ENCODE results near the gene BANF2.
"Not testable (repeated sequence)": the region's sequence is repeated elsewhere in the genome, so short reads cannot be mapped to it uniquely, and the experiment has no call there.

BANF2 gene

DNA sequence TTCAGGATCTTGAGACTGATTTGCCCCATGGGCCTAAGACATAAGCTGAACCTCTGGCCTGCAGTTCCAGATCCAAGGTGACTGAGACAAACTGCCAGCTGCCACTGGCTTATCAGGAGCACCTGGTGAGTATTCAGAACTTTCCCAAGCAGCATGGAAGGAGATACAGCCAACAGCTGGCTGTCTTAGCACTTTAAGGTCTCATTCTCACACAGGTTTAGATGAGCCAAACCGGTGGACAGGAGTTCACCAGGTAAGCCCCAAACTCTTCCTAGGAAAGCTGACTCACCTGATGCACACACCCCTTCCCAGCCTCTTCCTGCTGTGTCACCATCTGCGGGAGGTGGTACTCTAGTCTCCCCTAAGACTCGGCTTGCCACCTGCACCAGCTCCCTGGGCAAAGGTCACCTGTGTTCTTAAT is at the start of gene BANF2:
Gene BANF2, plus strand, starts transcription at position 36 of the 421 bp plus-strand sequence. CDS start 25,060 bp downstream, outside the sequence.
- DNase-seq (ENCODE audit: low read depth) = no peak

DNA sequence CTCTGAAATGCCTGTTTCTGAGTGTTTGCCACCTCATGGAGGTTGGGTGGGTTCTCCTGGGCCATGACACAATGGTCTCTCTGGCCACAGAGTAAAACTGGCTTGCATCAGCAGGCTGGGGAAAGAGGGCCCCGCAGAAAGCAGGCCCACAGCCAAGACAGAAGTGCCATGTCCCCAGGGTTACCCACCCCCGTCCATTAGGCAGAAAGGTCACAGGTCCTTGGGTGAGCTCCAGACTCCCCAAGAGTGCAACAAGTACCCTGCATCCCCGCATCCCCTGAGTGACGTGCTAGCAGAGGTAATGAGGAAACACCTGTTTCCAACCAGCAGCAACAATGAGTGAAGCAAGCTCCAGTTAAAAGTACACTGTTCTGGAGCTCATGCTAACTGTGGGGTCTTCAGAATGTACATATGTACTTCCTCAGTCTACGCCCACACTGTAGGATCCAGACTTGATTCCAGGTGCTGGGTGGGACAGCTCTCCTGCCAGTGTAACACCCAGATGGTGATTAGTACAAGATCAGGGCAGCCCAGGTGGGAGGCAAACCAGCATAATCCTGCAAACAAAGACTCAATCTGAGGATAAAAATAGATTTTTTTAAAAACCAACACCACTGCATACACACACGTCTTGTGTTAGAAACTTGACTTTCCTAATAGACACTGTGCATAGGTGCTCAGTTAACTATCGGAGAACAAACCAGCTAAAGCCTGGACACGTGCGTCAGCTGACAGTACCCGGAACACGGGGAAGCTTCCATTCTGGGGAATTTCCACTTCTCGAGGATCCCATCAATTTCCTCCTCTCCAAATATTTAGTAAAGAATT is 49.3 kb upstream of the BANF2 start:
- no peak for DNase-seq (ENCODE audit: low read depth)

DNA sequence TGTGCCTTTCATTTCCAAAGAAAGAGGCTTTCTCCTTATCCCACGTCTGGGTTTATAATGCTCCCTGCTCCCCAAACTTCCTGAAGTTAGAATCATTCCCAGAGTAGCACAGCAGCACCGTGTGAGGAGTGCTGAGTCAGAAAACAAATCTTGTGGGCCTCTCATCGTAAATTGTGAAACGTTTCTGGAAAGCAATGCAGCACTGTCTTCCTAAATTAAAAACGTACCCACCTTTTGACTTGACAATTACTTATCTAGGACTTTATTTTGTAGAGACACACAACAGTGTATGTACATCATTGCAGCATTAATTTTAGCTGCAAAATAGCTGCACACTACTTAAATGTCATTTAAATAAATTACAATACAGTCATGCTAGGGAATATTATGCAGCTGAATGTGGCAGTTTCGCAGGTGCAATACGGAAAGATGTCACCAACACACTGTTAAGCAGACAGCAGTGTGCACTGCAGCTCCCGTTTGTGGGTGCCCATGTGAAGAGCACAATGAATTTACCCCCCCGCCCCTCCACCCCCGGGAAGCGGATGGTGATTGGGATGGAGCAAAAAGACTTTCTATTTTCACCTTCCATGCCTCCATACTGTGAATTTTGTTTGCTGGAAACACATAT is 48.5 kb upstream of the BANF2 start:
- no peak for DNase-seq (ENCODE audit: low read depth)

DNA sequence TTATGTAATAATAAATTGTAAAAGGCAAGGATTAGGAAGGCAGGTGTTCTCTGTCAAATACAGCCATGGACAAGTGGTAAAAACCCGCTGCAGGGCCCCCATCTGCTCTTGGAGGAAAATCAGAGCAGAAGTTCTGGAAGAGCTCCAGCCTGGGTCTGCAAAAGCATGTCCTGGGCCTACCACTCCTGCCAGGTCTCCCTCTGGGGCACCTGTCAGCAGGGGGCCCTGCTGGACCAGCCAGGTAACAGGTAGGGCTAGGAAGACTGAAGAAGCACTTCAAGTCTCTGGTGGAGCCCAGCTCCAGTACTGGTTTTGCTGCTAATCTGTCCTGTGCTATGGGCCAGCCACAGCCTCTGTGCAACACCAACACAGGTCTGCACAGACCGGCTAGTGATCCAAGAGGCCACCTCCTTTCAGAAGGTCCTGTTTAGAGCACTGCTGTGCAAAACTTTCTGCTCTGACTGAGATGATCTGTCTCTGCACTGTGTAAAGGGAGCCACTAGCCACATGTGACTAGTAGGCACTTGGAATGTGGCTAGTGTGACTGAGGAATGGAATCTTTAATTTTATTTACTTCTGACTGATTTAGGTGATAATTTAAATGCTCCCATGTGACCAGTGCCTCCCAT is 47.9 kb upstream of the BANF2 start:
- no peak for DNase-seq (ENCODE audit: low read depth)

DNA sequence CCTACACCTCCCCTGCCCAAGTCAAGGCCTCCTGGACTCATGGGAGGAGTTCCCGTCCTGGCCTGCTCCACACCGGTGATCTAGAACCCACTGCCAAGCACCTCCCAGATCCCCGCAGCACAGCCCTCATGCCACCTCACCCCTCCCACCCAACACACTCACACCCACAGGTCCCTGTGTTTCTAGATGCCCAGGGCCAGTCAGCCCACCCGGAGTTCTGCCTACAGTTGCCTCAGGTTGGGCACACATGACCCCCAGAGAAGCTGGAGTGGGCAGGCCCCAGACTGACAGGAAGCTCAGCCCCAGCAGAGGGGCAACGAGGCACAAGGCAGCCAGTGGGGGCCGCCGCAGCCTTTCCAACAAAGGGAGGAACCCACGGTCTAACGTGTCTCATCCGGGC is 47.4 kb upstream of the BANF2 start:
- DNase-seq (ENCODE audit: low read depth) = no peak

DNA sequence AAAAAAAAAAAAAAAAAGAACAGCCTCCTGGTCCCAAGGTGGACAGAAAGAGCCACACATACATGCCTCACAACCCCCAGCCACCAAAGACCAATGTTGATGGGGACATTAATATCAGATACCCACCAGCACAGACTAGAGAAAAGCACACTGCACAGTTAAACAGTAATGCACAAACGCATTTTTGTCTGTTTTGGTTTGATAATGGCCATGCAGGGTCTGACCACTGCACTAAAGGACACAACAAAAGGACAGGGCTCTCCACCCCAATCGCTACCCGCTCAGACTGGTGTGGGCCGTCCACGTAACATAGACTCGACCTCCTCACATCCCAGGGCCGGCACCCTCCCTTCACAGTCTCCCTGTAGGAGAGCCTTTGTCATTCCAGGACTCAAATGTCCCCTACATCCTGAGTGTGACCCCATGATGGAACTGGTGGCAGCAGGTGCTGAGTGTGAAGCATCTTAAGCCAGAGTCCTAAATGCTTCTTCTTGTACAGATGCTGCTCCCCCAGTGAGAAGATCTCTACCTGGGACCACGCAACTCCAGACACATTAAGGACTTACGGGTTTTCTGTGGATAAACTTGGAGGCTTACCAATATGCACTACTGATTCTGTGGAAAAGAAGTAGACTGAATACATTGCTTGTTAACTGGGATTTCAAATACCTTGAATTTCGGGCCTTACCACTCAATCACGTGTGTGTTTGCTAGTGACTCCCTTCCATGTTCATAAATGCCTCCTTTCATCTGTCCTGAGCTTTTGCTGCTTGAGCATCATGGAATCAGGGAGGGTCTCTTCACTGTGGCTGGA is 45.7 kb upstream of the BANF2 start:
- no peak for DNase-seq (ENCODE audit: low read depth)

DNA sequence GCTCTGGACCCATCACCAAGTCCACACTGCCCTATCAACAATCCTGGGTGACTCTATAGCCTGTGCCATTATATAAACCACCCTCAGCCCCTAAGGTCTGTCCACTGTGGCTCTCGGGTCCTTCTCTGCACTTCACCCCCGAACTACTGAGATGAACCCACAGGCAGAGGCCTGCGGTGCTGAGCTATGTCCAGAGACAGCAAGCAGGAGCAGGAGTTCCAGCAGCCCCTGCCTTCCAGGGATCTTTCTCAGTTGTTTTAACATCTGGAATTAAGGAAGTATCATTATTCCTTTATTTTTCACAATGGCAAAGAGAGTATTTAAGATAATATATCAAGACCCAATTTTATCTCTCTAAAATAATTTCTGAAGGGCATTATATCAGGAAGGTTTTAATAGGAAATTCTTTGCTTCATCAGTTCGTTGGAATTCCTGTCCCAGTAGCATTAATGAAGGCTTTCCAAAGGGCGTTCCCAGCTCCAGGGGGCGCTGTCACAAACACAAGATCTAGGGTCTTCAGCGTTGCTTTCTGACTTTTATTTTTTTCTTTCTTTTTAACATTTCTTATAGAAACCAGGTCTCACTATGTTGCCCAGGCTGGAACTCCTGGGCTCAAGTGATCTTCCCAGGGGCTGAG is 45.0 kb upstream of the BANF2 start:
- no peak for DNase-seq (ENCODE audit: low read depth)

DNA sequence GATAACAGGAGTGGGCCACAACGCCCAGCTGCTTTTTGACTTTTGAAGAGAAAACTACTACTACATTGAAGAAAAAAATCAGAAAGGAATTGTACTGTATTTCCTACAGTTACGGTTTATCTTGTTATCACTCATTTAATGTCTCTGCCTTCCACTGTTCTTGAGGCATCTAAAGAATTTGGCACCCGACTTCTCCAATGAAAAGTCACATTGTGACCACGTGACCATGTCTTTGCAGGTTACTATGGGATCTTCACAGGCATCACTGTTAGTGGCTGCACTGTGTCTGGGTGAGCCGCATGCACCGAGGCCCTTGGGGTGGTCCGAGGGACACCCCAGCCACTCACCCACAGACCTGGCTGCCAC is 44.5 kb upstream of the BANF2 start:
- DNase-seq (ENCODE audit: low read depth) = no peak

DNA sequence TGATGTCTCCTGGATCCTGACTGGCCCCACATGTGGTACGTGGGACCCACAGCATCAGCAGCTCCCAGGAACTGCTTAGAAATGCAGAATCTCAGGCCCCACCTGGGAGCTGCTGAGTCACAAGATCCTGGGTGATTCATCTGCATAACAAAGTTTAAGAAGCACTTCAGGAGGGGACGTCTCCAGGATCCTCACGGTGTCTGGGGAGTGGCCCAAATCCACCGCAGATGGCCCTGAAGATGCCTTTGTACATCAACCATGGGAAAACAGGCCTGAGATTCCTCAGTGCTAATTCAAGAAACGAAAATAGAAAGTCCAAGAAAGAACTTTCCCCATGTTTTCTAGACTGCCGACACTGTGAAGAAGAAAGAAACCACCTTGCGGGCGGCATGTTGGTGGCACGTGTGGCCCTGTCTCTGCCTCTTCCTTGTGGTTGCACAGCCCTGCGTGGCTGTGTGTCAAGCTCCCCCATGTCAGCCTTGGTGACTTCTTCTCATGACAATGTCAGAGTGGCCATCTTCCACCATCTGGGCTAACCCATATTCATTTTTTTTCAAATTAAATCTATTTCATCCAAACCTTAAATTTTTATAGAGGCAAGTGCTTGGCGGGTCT is 43.8 kb upstream of the BANF2 start:
- no peak for DNase-seq (ENCODE audit: low read depth)

DNA sequence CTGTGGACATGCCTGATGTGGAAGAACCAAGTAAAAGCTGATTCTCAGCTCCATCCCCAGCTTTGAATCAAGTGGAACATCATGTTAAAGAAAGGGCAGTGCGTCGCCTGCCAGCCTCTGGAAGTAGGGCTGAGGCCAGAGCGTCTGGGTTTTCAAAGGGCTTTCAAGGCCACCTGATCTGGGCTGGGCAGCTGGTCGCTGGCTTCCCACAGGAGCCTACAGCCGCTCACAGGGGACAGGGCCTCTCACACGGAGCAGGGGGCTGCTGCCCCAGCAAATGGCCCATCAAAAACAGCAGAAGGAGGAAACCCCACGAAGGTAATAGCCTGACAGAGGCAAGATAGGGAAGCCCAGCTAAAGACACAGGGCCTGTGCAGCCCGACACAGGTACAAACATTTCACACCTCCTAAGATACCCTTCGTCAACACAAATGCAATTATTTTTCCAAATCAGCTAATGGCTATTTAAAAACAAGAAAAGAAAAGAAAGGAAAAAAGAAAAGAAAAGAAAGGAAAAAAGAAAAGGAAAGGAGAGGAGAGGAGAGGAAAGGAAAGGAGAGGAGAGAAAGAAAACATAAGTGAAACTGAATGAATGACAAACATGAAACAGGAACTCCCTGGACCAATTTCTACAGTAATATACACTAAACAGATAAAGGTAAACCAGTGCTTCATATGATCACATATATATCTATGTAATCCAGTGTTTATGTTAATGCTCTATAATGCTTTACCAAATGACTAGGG is 42.5 kb upstream of the BANF2 start:
- DNase-seq (ENCODE audit: low read depth) = no peak

DNA sequence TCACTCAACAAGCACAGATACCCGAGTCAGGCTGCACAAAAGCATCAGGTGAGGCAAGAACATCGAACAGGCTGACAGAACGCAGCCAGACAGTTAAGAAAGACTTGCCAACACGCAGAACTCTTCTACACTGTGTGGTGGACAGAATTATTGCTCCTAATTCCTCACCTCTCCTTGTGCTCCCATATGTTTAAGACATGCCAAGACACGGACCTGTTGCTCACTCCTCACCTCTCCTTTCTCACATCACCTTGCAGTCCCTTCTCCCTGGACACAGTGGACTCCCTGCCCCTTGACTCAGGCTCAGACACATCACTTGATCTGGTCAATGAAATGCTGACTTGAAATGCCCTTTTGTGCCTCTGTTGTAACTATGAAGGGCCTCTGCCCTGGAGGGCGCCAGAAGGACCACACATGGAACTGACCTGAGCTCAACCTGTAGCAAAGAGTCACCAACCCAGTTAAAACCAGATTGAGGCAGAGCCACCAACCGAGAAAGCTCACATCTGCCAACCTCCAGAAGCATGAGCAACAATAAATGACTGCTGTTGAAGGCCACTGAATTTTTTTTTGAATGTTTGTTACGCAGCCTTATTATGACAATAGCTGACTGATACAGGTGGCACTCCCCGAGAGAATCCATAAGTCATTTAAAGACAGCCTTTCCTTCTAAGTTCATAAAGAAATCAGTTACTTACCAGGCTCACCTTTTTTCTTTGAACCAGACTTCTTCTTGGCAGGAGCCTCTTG is 41.7 kb upstream of the BANF2 start:
- DNase-seq (ENCODE audit: low read depth) = no peak

DNA sequence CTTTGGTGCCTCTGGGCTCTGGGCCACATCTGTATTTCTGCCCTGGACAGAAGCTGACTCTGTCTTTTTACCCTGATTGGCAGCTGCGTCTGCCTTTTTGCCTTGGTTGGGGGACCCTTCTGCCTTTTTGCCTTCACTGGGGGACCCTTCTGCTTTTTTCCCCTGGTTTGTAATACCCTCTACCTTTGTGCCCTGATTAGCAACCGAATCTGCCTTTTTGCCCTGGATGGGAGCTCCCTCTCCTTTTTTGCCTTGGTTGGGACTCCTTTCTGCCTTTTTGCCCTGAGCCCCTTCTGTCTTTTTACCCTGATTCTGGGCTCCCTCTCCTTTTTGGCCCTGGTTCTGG is 41.1 kb upstream of the BANF2 start:
- no peak for DNase-seq (ENCODE audit: low read depth)

DNA sequence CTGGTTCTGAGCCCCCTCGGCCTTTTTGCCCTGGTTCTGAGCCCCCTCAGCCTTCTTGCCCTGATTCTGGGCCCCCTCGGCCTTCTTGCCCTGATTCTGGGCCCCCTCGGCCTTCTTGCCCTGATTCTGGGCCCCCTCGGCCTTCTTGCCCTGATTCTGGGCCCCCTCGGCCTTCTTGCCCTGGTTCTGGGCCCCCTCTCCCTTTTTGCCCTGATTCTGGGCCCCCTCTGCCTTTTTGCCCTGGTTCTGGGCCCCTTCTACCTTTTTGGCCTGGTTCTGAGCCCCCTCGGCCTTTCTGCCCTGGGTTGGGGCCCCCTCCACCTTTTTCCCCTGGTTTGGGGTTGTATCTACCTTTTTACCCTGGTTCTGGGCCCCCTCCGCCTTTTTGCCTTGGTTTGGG is 40.4 kb upstream of the BANF2 start:
- not testable (repeated sequence) for DNase-seq (ENCODE audit: low read depth)

DNA sequence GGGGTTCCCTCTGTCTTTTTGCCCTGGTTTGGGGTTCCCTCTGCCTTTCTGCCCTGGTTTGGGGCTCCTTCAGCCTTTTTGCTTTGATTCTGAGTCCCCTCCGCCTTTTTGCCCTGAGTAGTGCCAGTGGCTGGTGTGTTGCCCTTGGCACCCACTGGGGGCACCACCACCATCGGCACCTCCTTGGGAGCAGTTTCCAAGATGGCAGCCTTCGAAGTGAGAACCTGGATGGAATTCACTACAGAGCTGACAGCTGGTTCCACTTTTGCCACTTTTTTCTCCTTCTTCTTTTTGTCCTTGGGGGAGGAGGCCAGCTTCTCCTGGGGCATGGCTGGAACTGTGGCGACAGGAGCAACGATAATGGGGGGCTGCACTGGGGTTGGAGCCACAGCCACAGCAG is 40.0 kb upstream of the BANF2 start:
- DNase-seq (ENCODE audit: low read depth) = no peak

DNA sequence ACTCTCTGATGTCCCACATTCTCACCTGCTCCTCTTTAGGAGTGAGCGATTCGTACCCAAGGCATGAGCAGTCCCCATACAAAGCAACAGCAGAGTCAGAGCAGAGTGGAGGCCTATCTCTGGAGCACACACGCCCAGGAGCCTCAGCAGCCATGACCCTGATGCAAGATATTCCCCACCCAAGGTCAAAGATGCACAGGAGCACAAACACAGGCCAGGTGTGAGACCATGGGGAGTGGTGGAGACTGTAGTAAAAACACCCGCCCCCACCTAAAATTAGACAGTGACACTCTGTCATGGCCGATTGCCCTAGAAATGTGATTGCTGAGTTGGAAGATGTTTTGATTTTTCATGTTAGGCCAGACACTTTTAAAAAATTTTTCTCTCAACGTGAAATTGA is 39.1 kb upstream of the BANF2 start:
- no peak for DNase-seq (ENCODE audit: low read depth)

DNA sequence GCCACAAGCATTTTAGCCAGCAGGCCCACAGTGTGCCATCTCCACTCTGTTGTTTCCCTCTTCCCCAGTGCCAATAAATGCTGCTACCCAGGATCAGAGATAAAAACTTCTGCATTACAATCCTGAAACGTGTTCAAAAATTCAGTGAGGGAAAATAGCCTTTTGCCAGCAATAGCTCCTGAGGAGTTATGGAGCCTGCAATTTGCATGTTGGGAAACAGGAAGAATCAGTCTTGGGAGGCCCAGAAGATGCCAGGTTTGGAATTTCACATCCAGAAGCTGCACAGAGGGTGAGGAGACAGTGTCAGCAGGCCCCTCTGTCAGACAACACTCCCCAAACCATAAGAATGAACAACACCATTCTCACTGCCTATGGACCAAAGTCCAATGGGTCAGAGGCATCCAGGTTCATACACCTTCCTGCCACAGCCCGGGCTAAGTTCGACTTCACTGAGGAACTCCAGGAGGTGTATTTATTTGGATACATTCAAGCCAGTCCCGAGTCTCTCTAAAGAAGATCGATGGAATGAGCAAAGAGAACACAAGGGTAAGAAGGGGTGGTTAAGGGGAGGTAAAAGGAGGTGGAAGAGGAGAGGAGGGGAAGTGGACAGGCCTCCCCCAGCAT is 38.5 kb upstream of the BANF2 start:
- DNase-seq (ENCODE audit: low read depth) = no peak

DNA sequence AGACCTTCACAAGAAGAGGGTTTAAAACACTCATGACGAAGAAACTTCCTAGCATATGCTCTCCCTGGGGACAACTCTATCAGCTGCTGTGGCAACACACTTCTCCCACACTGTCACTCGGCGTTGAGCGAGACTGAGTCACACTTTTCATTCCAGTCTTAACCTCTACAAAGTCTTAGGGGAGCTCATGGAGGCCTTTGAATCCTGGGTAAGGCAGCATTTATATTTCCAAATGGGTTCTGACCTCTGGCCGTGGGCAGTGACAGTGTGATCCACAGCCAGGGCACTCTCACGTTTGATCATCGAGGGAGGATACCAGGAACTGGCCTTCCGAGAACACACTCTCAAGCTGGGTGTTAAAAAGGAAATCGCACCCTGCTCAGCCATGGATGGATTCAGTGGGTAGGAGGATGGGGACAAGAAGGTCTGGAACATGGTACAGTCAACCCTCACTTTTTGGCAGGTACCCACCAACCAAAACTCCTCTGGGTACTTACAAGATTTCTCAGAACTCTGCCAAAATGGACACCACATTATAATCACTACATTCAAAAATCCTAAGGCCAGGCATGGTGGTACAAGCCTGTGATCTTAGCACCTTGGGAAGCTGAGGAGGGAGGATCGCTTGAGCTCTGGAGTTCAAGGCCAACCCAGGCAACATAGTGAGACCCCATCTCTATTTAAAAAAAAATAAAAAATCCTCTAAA is 37.3 kb upstream of the BANF2 start:
- no peak for DNase-seq (ENCODE audit: low read depth)

DNA sequence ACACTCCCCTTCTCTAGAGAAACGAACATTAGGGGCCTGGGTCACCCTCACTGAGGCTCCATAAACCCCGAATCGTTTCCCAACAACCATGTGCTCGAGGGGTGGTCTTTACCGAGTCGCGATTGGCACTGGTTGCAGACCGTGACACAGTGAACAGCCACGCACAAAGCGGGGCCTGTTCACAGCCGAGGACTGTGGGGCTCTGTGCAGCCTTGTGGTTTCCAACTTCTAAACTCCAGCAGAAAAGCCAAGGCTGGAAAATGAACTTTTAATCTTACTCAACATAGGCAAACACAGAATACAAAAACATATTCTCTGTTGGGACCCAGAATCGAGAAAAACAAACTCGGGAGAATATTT is 36.7 kb upstream of the BANF2 start:
- no peak for DNase-seq (ENCODE audit: low read depth)

DNA sequence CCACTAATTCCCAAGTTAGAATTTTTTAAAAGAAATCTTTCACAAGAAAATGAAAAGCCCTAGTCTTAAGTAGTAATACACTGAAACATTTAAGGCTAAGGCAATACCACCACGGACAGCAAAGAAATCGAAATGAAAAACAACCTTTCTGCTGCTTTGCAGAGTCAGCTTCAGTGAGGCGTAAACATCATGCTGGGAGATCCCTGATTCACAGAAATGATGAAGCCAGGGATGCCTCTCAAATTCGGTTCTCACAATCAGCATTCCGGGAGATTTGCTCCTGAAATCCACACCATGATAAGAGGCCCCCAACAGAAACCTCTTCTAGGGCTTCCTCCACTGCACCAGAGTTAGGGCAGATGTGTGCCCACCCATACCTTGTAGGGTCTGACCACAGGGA is 36.3 kb upstream of the BANF2 start:
- no peak for DNase-seq (ENCODE audit: low read depth)

Measured in CMK (cell line).